ENCODE data around the gene DENND1A. TPM values are rescaled to one million over a fixed set of nuclear protein-coding genes. Genes with fewer than 3 reads are reported as not detected.

The DENND1A gene
- total RNA-seq, 1 donor from 2014 or later: 14.9 TPM

- intact Hi-C loops (cut with micrococcal nuclease): no loop called here
Measured at GRCh38 chr9:123377211-123377971, 552.5 kb downstream of the DENND1A start.

GRCh38 chr9:123376218-123377071 is 553.5 kb downstream of the DENND1A start:
- intact Hi-C loops (cut with micrococcal nuclease): no loop called here

GRCh38 chr9:123375469-123376132 is 554.3 kb downstream of the DENND1A start:
- intact Hi-C loops (cut with micrococcal nuclease): no loop called here

- intact Hi-C loops (cut with micrococcal nuclease): no loop called here
Measured at GRCh38 chr9:123373946-123374345, 556.0 kb downstream of the DENND1A start.

- intact Hi-C loops (cut with micrococcal nuclease): no loop called here
Measured at GRCh38 chr9:123373447-123373923, 556.4 kb downstream of the DENND1A start.

- intact Hi-C loops (cut with micrococcal nuclease): no loop called here
Measured at GRCh38 chr9:123372766-123373446, 557.0 kb downstream of the DENND1A start.

- intact Hi-C loops (cut with micrococcal nuclease): no loop called here
Measured at GRCh38 chr9:123371805-123372590, 557.9 kb downstream of the DENND1A start.

GRCh38 chr9:123371228-123371584 is 558.7 kb downstream of the DENND1A start:
- intact Hi-C loops (cut with micrococcal nuclease): no loop called here

- intact Hi-C loops (cut with micrococcal nuclease): no loop called here
Measured at GRCh38 chr9:123370526-123371227, 559.2 kb downstream of the DENND1A start.

- intact Hi-C loops (cut with micrococcal nuclease): no loop called here
Measured at GRCh38 chr9:123370108-123370507, 559.8 kb downstream of the DENND1A start.

- intact Hi-C loops (cut with micrococcal nuclease): no loop called here
Measured at GRCh38 chr9:123369296-123369695, 560.6 kb downstream of the DENND1A start.

- intact Hi-C loops (cut with micrococcal nuclease): no loop called here
Measured at GRCh38 chr9:123368536-123369153, 561.3 kb downstream of the DENND1A start.

- intact Hi-C loops (cut with micrococcal nuclease): no loop called here
Measured at GRCh38 chr9:123368023-123368422, 561.9 kb downstream of the DENND1A start.

- intact Hi-C loops (cut with micrococcal nuclease): no loop called here
Measured at GRCh38 chr9:123365881-123366528, 563.9 kb downstream of the DENND1A start.

GRCh38 chr9:123365287-123365880 is 564.5 kb downstream of the DENND1A start:
- intact Hi-C loops (cut with micrococcal nuclease): no loop called here

GRCh38 chr9:123364241-123364824 is 565.6 kb downstream of the DENND1A start:
- intact Hi-C loops (cut with micrococcal nuclease): no loop called here

GRCh38 chr9:123362856-123363255 is 567.1 kb downstream of the DENND1A start:
- intact Hi-C loops (cut with micrococcal nuclease): no loop called here
